ENCODE measurements around the gene SULT1B1. TPM values are rescaled to one million over a fixed set of nuclear protein-coding genes. Genes with fewer than 3 reads are reported as not detected.

Gene SULT1B1
- total and polyA plus RNA-seq, 2 of the 8 experiments (the other 6 are each of a cell fraction or from before 2014, with no cell fraction given) = not detected

GRCh38 chr4:69780141-69780540, 19.7 kb upstream of the SULT1B1 start:
- Histone ChIP-seq H4K5ac (ENCODE audit: insufficient read length, low read depth, low read length) (no peak overlapping the region), H3K23ac (ENCODE audit: insufficient read length) (no peak overlapping the region), H3K4me2 (ENCODE audit: insufficient read depth in 1 of 2, low read depth in 2 of 2, low read length in 2 of 2) (no peak overlapping the region), H3K4me3 (ENCODE audit: extremely low read depth in 1 of 4, insufficient read depth in 2 of 4, low read depth in 3 of 4, low read length in 4 of 4) (no peak overlapping the region), H2AFZ (ENCODE audit: low read length) (no peak overlapping the region), H3K79me2 (ENCODE audit: control insufficient read depth in 1 of 2, insufficient read depth in 2 of 2, low read length in 2 of 2) (no peaks in the 10 kb centered on the region), H3K9me3 (ENCODE audit: insufficient read depth in 2 of 2, low read depth in 1 of 2, low read length in 1 of 2) (no peaks in the 10 kb centered on the region; a peak in 1 of 4 replicates), H3K14ac (ENCODE audit: insufficient read length) (no peak overlapping the region), H3K4ac (replicated peaks; ENCODE audit: insufficient read length, low read depth, low read length) (no peak overlapping the region), H4K20me1 (replicated peaks in 1 of 2; ENCODE audit: control insufficient read depth in 1 of 2, insufficient read depth in 2 of 2, low read length in 2 of 2) (no peaks in the 10 kb centered on the region), H3K18ac (ENCODE audit: extremely low read depth, low read length) (no peak overlapping the region), H3K56ac (replicated peaks; ENCODE audit: insufficient read length, low read depth, low read length) (no peak overlapping the region), H2BK120ac (replicated peaks; ENCODE audit: low read depth, low read length) (no peak overlapping the region), H3K27me3 (replicated peaks in 1 of 4; ENCODE audit: control insufficient read depth in 3 of 4, extremely low read depth in 1 of 4, insufficient read depth in 3 of 4, low read length in 3 of 4) (no peaks in the 10 kb centered on the region), H4K91ac (replicated peaks; ENCODE audit: insufficient read length, low read length) (no peak overlapping the region), H3K27ac (ENCODE audit: low read depth, low read length) (no peak overlapping the region), H2BK15ac (ENCODE audit: low read length) (no peak overlapping the region), H2AK5ac (ENCODE audit: low read depth, low read length) (no peak overlapping the region), H3K79me1 (ENCODE audit: low read depth, low read length) (no peaks in the 10 kb centered on the region), H3K4me1 (replicated peaks in 1 of 4; ENCODE audit: control insufficient read depth in 3 of 4, insufficient read depth in 4 of 4, low read length in 3 of 4) (no peaks in the 10 kb centered on the region), H2BK12ac (ENCODE audit: low read depth, low read length) (no peak overlapping the region), H2BK5ac (ENCODE audit: low read depth, low read length) (no peak overlapping the region), H3K23me2 (ENCODE audit: low read depth, low read length) (no peaks in the 10 kb centered on the region; the same call in 1 of the 2 replicates), H3K36me3 (ENCODE audit: control insufficient read depth in 2 of 4, insufficient read depth in 4 of 4, low read length in 3 of 4) (no peaks in the 10 kb centered on the region), H2BK20ac (ENCODE audit: low read length) (no peak overlapping the region), H3K9ac (replicated peaks in 1 of 4; ENCODE audit: extremely low read depth in 1 of 4, low read depth in 3 of 4, low read length in 3 of 4) (no peak overlapping the region), H4K8ac (ENCODE audit: extremely low read depth, insufficient read depth, low read length) (no peak overlapping the region)
- DNase-seq (ENCODE audit: low read depth in 1 of 2, low spot score in 2 of 2) = no peak
- ChIA-PET CTCF (ENCODE audit: partially characterized antibody) (interaction anchor here (0.7 kb wide), 2 partner anchors 51 to 719 kb away, joined by 3 read pairs; no protein-coding TSS in a partner anchor), POLR2A (ENCODE audit: partially characterized antibody) (no interaction called here)
- no peak for FAIRE-seq
- 95% methylated on average over 1 of the region's 1 CpG; no CpG with 5 or more reads in 1 of the 2 experiments for WGBS, 2 experiments (ENCODE audit: extremely low coverage in 1 of 2, insufficient coverage in 1 of 2, insufficient read length in 1 of 2, insufficient replicate concordance in 2 of 2, low coverage in 1 of 2, low lambda C conversion rate in 2 of 2, missing lambda C conversion rate in 1 of 2)
- TF ChIP-seq TAF7 (optimal IDR thresholded peaks at IDR 0.05; ENCODE audit: borderline replicate concordance, low read depth, low read length) (no peak), NANOG (IDR thresholded peaks at IDR 0.05; ENCODE audit: insufficient read depth, low read depth, low read length, poor library complexity, severe bottlenecking) (no peak), GABPA (IDR thresholded peaks at IDR 0.05; ENCODE audit: borderline replicate concordance, insufficient read depth, low read length) (no peak), JUND (IDR thresholded peaks at IDR 0.05; ENCODE audit: low read length) (no peak), SP4 (IDR thresholded peaks at IDR 0.05; ENCODE audit: low read length) (no peak), TCF12 (IDR thresholded peaks at IDR 0.05; ENCODE audit: low read depth, low read length) (no peak), SIRT6 (IDR thresholded peaks at IDR 0.05; ENCODE audit: low read length) (no peak)
